H9 (cell line): ENCODE data around the gene QSER1. TPM values are rescaled to one million over a fixed set of nuclear protein-coding genes. Genes with fewer than 3 reads are reported as not detected.

Experiments
- DNase-seq: peaks from one replicate; pipeline ENCODE4 v3.0.0-alpha.2; 2017
- H2AFZ ChIP-seq: one replicate; pipeline ENCODE4 v1.6.1; 2013; ENCODE audit warnings: mild to moderate bottlenecking, low read length, control low read depth, moderate library complexity
- H2AK5ac ChIP-seq: 2 replicates; pipeline ENCODE4 v1.6.1; 2013; ENCODE audit warnings: low read length, control low read depth, mixed read lengths; ENCODE audit not compliant: insufficient read length
- H2BK120ac ChIP-seq: one replicate; pipeline ENCODE4 v1.6.1; 2013; ENCODE audit warnings: low read depth, mild to moderate bottlenecking, low read length, control low read depth, inconsistent platforms; ENCODE audit not compliant: poor library complexity, severe bottlenecking
- H2BK12ac ChIP-seq: 2 replicates; pipeline ENCODE4 v1.6.1; 2013; ENCODE audit warnings: low read length, control low read depth, mixed read lengths, low read depth; ENCODE audit not compliant: insufficient read length
- H2BK15ac ChIP-seq: 2 replicates; pipeline ENCODE4 v1.6.1; 2013; ENCODE audit warnings: low read depth, low read length, control low read depth
- H2BK20ac ChIP-seq: one replicate; pipeline ENCODE4 v1.6.1; 2013; ENCODE audit warnings: low read depth, mild to moderate bottlenecking, low read length, control low read depth, inconsistent platforms; ENCODE audit not compliant: poor library complexity, severe bottlenecking
- H2BK5ac ChIP-seq: 2 replicates; pipeline ENCODE4 v1.6.1; 2013; ENCODE audit warnings: low read length, control low read depth, mixed read lengths; ENCODE audit not compliant: insufficient read length
- H3K14ac ChIP-seq: 2 replicates; pipeline ENCODE4 v1.6.1; 2013; ENCODE audit warnings: low read length, control low read depth; ENCODE audit not compliant: insufficient read depth
- H3K18ac ChIP-seq: 2 replicates; pipeline ENCODE4 v1.6.1; 2013; ENCODE audit warnings: low read depth, mild to moderate bottlenecking, mixed read lengths, low read length, control low read depth; ENCODE audit not compliant: insufficient read length
- H3K23ac ChIP-seq: 2 replicates; pipeline ENCODE4 v1.6.1; 2013; ENCODE audit warnings: low read length, control low read depth, mixed read lengths, low read depth; ENCODE audit not compliant: insufficient read length
- H3K23me2 ChIP-seq: 2 replicates; pipeline ENCODE4 v1.6.1; 2013; ENCODE audit warnings: low read depth, mild to moderate bottlenecking, mixed read lengths, low read length, control low read depth; ENCODE audit not compliant: insufficient read length, poor library complexity, severe bottlenecking
- H3K27ac ChIP-seq: 2 replicates; pipeline ENCODE4 v1.5.1; 2013; ENCODE audit warnings: low read length, control low read depth, mixed read lengths, low read depth; ENCODE audit not compliant: insufficient read length
- H3K27me3 ChIP-seq: 2 replicates; pipeline ENCODE4 v1.6.1; 2013; ENCODE audit warnings: low read length, control low read depth, inconsistent platforms; ENCODE audit not compliant: insufficient read depth
- H3K4ac ChIP-seq: 2 replicates; pipeline ENCODE4 v1.6.1; 2013; ENCODE audit warnings: low read depth, mild to moderate bottlenecking, control low read depth, inconsistent platforms, low read length, moderate library complexity
- H3K4me1 ChIP-seq: 2 replicates; pipeline ENCODE4 v1.6.1; 2013; ENCODE audit warnings: low read length, control low read depth, inconsistent platforms; ENCODE audit not compliant: insufficient read depth
- H3K4me2 ChIP-seq: 2 replicates; pipeline ENCODE4 v1.6.1; 2013; ENCODE audit warnings: low read length, control low read depth, mixed read lengths; ENCODE audit not compliant: insufficient read length, insufficient read depth
- H3K56ac ChIP-seq: 2 replicates; pipeline ENCODE4 v1.6.1; 2013; ENCODE audit warnings: low read depth, mild to moderate bottlenecking, mixed read lengths, low read length, control low read depth; ENCODE audit not compliant: insufficient read length
- H3K79me1 ChIP-seq: 2 replicates; pipeline ENCODE4 v1.6.1; 2013; ENCODE audit warnings: low read depth, mild to moderate bottlenecking, moderate library complexity, low read length, control low read depth, inconsistent platforms; ENCODE audit not compliant: insufficient read depth, poor library complexity, severe bottlenecking
- H3K79me2 ChIP-seq: 2 replicates; pipeline ENCODE4 v1.6.1; 2013; ENCODE audit warnings: low read length, control low read depth, inconsistent platforms; ENCODE audit not compliant: insufficient read depth
- H3K9ac ChIP-seq: 2 replicates; pipeline ENCODE4 v1.6.1; 2013; ENCODE audit warnings: low read length, control low read depth, mixed read lengths; ENCODE audit not compliant: insufficient read length; ENCODE audit errors: extremely low read depth
- H3K9me3 ChIP-seq: one replicate; pipeline ENCODE4 v1.6.1; 2013; ENCODE audit warnings: low read depth, low read length, inconsistent platforms; ENCODE audit not compliant: control insufficient read depth
- H3T11ph ChIP-seq: one replicate; pipeline ENCODE4 v1.6.1; 2013; ENCODE audit warnings: mild to moderate bottlenecking, low read length, control low read depth, inconsistent platforms
- H4K20me1 ChIP-seq: one replicate; pipeline ENCODE4 v1.6.1; 2013; ENCODE audit not compliant: control insufficient read depth, insufficient read length, insufficient read depth
- H4K5ac ChIP-seq: 2 replicates; pipeline ENCODE4 v1.6.1; 2013; ENCODE audit warnings: low read depth, mild to moderate bottlenecking, mixed read lengths, low read length, control low read depth; ENCODE audit not compliant: insufficient read length
- H4K8ac ChIP-seq: replicated peaks from 2 replicates; pipeline ENCODE4 v1.6.1; 2013; ENCODE audit warnings: low read length, control low read depth, mixed read lengths, low read depth; ENCODE audit not compliant: insufficient read length
- H4K91ac ChIP-seq: 2 replicates; pipeline ENCODE4 v1.6.1; 2013; ENCODE audit warnings: low read depth, mild to moderate bottlenecking, moderate library complexity, mixed read lengths, low read length, control low read depth; ENCODE audit not compliant: insufficient read length
- H3K27ac Mint-ChIP-seq, 3 experiments: 2 replicates in 2 of 3; 3 replicates in 1 of 3; pipeline ENCODE4 v1.8.0; 2020 to 2021; ENCODE audit warnings: mixed read lengths in 3 of 3, mild to moderate bottlenecking in 1 of 3, moderate library complexity in 1 of 3
- H3K27me3 Mint-ChIP-seq: 2 replicates; pipeline ENCODE4 v1.8.0; 2021; ENCODE audit warnings: low read depth, mild to moderate bottlenecking, moderate library complexity, mixed read lengths
- H3K36me3 Mint-ChIP-seq, 3 experiments: 2 replicates in 2 of 3; 3 replicates in 1 of 3; pipeline ENCODE4 v1.8.0; 2020 to 2021; ENCODE audit warnings: low read depth in 3 of 3, mixed read lengths in 3 of 3; ENCODE audit not compliant: insufficient read depth in 1 of 3
- H3K4me1 Mint-ChIP-seq, 2 experiments: 2 replicates each; pipeline ENCODE4 v1.8.0; 2020; ENCODE audit warnings: mixed read lengths in 2 of 2
- H3K4me3 Mint-ChIP-seq, 2 experiments: 2 replicates in 1 of 2; 3 replicates in 1 of 2; pipeline ENCODE4 v1.8.0; 2020 to 2021; ENCODE audit warnings: mild to moderate bottlenecking in 2 of 2, mixed read lengths in 2 of 2, moderate library complexity in 1 of 2
- H3K9me3 Mint-ChIP-seq, 2 experiments: 2 replicates in 1 of 2; 3 replicates in 1 of 2; pipeline ENCODE4 v1.8.0; 2020; ENCODE audit warnings: mild to moderate bottlenecking in 2 of 2, mixed read lengths in 2 of 2, moderate library complexity in 1 of 2
- CTCF ChIP-seq: fragments of 200-600 bp; sonication (generic); conservative IDR thresholded peaks from 3 replicates; pipeline ENCODE4 v1.8.0; 2021; ENCODE audit warnings: antibody characterized with exemption, mild to moderate bottlenecking
- WGBS: extraction: QIAGEN DNeasy Blood & Tissue Kit; methylation state at CpG from one replicate; pipeline ENCODE4 v1.1.7; 2013; ENCODE audit warnings: missing lambda C conversion rate, low lambda C conversion rate, mixed read lengths; ENCODE audit not compliant: insufficient read length; ENCODE audit errors: extremely low coverage; 5-methylcytosine and 5-hydroxymethylcytosine counted together
- total RNA-seq: library from RNA; stranded (reverse); gene quantifications from 2 replicates; pipeline ENCODE4 v1.2.1, GENCODE V29; 2021

Gene QSER1
- total RNA-seq, 1 experiment from 2014 or later: 139 TPM

GRCh38 chr11:32858731-32859130 lies 33.9 kb upstream of the QSER1 start:
- H3K4ac ChIP-seq: no peak overlapping the region
- Mint-ChIP-seq H3K27me3 (no peaks in the 10 kb centered on the region), H3K4me1 (no peaks in the 10 kb centered on the region), H3K9me3 (no peaks in the 10 kb centered on the region), H3K27ac (no peak overlapping the region), H3K4me3 (no peak overlapping the region), H3K36me3 (peaks cover 0 to 1% (median 0%) of the 10 kb centered on the region in 3 experiments; a peak in 1 of 7 replicates)
- no peaks in the 10 kb centered on the region for H3K79me1 ChIP-seq
- H3K27ac ChIP-seq: no peak overlapping the region
- H3T11ph ChIP-seq: no peak overlapping the region
- no peaks in the 10 kb centered on the region for H3K4me1 ChIP-seq
- no peak overlapping the region for H3K4me2 ChIP-seq
- H3K23ac ChIP-seq: no peak overlapping the region
- no peaks in the 10 kb centered on the region for H3K9me3 ChIP-seq
- H2AK5ac ChIP-seq: no peak overlapping the region
- no peaks in the 10 kb centered on the region for H3K27me3 ChIP-seq
- peak; percentile 49 for TF ChIP-seq CTCF
- no peak overlapping the region for H4K5ac ChIP-seq
- H4K8ac ChIP-seq: no peak overlapping the region
- H2BK15ac ChIP-seq: no peak overlapping the region
- no peaks in the 10 kb centered on the region for H3K23me2 ChIP-seq
- no peak overlapping the region for H2BK120ac ChIP-seq
- no peak overlapping the region for H3K9ac ChIP-seq
- no peak overlapping the region for H4K91ac ChIP-seq
- no CpG with 5 or more reads among the region's 1 CpG for WGBS
- no peak overlapping the region for H3K56ac ChIP-seq
- H2BK12ac ChIP-seq: no peak overlapping the region
- H3K18ac ChIP-seq: no peak overlapping the region
- no peak overlapping the region for H2BK5ac ChIP-seq
- no peak overlapping the region for H2AFZ ChIP-seq
- no peak overlapping the region for H3K14ac ChIP-seq
- no peak overlapping the region for H2BK20ac ChIP-seq
- DNase-seq: no peak
- no peaks in the 10 kb centered on the region for H4K20me1 ChIP-seq
- H3K79me2 ChIP-seq: no peaks in the 10 kb centered on the region
